SHP77 (cell line): ENCODE data around the gene VAMP1.
"Not testable (repeated sequence)": the region's sequence is repeated elsewhere in the genome, so short reads cannot be mapped to it uniquely, and the experiment has no call there.

Source experiments
- DNase-seq, 2 experiments: peaks; one replicate each; lab custom pipeline; 2025; lab: John Stamatoyannopoulos, UW

Gene VAMP1

GRCh38 chr12:6451348-6452244 lies 18.9 kb downstream of the VAMP1 start, which contains the start of gene TAPBPL:
TAPBPL (plus strand) TSS chr12:6452042; CDS start chr12:6452249, 207 bp downstream.
- DNase-seq: peak; percentile 71 to 80

GRCh38 chr12:6450869-6451347 lies 19.6 kb downstream of the VAMP1 start:
- DNase-seq: no peak

- no peak for DNase-seq
Observed at GRCh38 chr12:6450091-6450868, 20.2 kb downstream of the VAMP1 start.

GRCh38 chr12:6444704-6445688 lies 25.5 kb downstream of the VAMP1 start, which contains the start of gene CD27:
CD27 (plus strand) TSS chr12:6444955; CDS start chr12:6445096, 141 bp downstream.
- no peak for DNase-seq

GRCh38 chr12:6444031-6444430 lies 26.4 kb downstream of the VAMP1 start:
- no peak for DNase-seq

GRCh38 chr12:6443361-6443983 lies 27.0 kb downstream of the VAMP1 start:
- DNase-seq: no peak

GRCh38 chr12:6442836-6443235 lies 27.6 kb downstream of the VAMP1 start:
- no peak for DNase-seq

GRCh38 chr12:6440391-6440790 lies 30.1 kb downstream of the VAMP1 start:
- DNase-seq: no peak

- DNase-seq: no peak
Observed at GRCh38 chr12:6438345-6438744, 32.1 kb downstream of the VAMP1 start.

GRCh38 chr12:6437586-6437985 lies 32.9 kb downstream of the VAMP1 start:
- DNase-seq: no peak

GRCh38 chr12:6435961-6436715 lies 34.3 kb downstream of the VAMP1 start:
- no peak for DNase-seq

GRCh38 chr12:6434205-6435140 lies 36.0 kb downstream of the VAMP1 start:
- no peak for DNase-seq

- DNase-seq: no peak
Observed at GRCh38 chr12:6432991-6433390, 37.5 kb downstream of the VAMP1 start.

GRCh38 chr12:6430124-6430989 lies 40.1 kb downstream of the VAMP1 start:
- peak in 1 of 2 experiments; percentile 53 for DNase-seq

GRCh38 chr12:6428326-6428725 lies 42.2 kb downstream of the VAMP1 start:
- no peak for DNase-seq

GRCh38 chr12:6427796-6428195 lies 42.7 kb downstream of the VAMP1 start:
- not testable (repeated sequence) for DNase-seq

GRCh38 chr12:6426882-6427671 lies 43.4 kb downstream of the VAMP1 start:
- DNase-seq: no peak
